H1 (cell line): ENCODE measurements around the gene MTCH1. TPM values are rescaled to one million over a fixed set of nuclear protein-coding genes. Genes with fewer than 3 reads are reported as not detected.

ENCODE experiments used
- ATF3 ChIP-seq: IDR thresholded peaks from 2 replicates; pipeline ENCODE4 v1.6.1; 2011; ENCODE audit warnings: low read depth, mild to moderate bottlenecking, low read length; ENCODE audit not compliant: insufficient read depth
- CBX8 ChIP-seq: fragments of 300-800, 300-1000 bp; sonication (generic); IDR thresholded peaks from 2 replicates; pipeline ENCODE4 v1.7.1; 2016; ENCODE audit warnings: low read depth, low read length, borderline replicate concordance
- CHD7 ChIP-seq: fragments of 300-600 bp; sonication (generic); IDR thresholded peaks from 2 replicates; pipeline ENCODE4 v1.7.1; 2012; ENCODE audit warnings: low read length, moderate library complexity, mild to moderate bottlenecking, inconsistent platforms; ENCODE audit not compliant: insufficient replicate concordance
- EZH2 ChIP-seq: fragments of 200-600 bp; sonication (generic); IDR thresholded peaks from 2 replicates; pipeline ENCODE4 v1.7.1; 2012; ENCODE audit warnings: low read depth, mild to moderate bottlenecking, moderate library complexity, low read length, inconsistent platforms; ENCODE audit not compliant: severe bottlenecking
- FOSL1 ChIP-seq: IDR thresholded peaks from 2 replicates; pipeline ENCODE4 v1.6.1; 2011; ENCODE audit warnings: mild to moderate bottlenecking, low read depth, low read length, moderate library complexity; ENCODE audit not compliant: insufficient read depth
- GTF2F1 ChIP-seq: IDR thresholded peaks from 2 replicates; pipeline ENCODE4 v1.6.1; 2012; ENCODE audit warnings: low read depth, low read length, improper control_type of control experiment, borderline replicate concordance
- SAP30 ChIP-seq: fragments of 300-600 bp; sonication (generic); IDR thresholded peaks from 2 replicates; pipeline ENCODE4 v1.7.1; 2012; ENCODE audit warnings: low read length, moderate library complexity, mild to moderate bottlenecking, inconsistent platforms; ENCODE audit not compliant: insufficient read depth, insufficient replicate concordance
- polyA plus RNA-seq, 7 experiments: library from polyadenylated mRNA; depleted of rRNA in 3 of 7; stranded (reverse) in 5 of 7; unstranded in 2 of 7; fragments of >200 nt in 5 of 7; fragments of 200-250 nt in 2 of 7; gene quantifications; 1 replicate in 5 of 7; 2 replicates in 1 of 7; 4 replicates in 1 of 7; pipeline versions ENCODE4 v1.2.1 to v1.2.3, GENCODE V29; 2011 to 2013; ENCODE audit warnings: missing spikeins in 2 of 7, mixed read lengths in 2 of 7
- total RNA-seq: library from RNA; stranded (reverse); fragmentation: NEBNext Ultra II Directional; extraction: Animal tissue kit (Norgen Biotek cat#: 25700); gene quantifications from 2 replicates; pipeline ENCODE4 v1.2.1, GENCODE V29; 2021

MTCH1 gene
- total and polyA plus RNA-seq, 2 of the 8 experiments (the other 6 are each of a cell fraction or from before 2014, with no cell fraction given) = 169 to 214 TPM

- TF ChIP-seq SAP30 = no peak
- TF ChIP-seq ATF3 = no peak
- TF ChIP-seq CHD7 = no peak
- no peak for TF ChIP-seq EZH2
- no peak for TF ChIP-seq GTF2F1
- TF ChIP-seq CBX8 = no peak
- no peak for TF ChIP-seq FOSL1
Measured at GRCh38 chr6:37025621-37026466, 39.8 kb upstream of the MTCH1 start (continued).
